ENCODE measurements around the gene IRX6.

Gene IRX6

GRCh38 chr16:55330781-55331647, 7.0 kb downstream of the IRX6 start:
- Histone ChIP-seq H3K9ac (no peak overlapping the region), H3K4me1 (ENCODE audit: low read depth, poor library complexity, severe bottlenecking) (no peaks in the 10 kb centered on the region), H2AFZ (ENCODE audit: low read depth) (no peak overlapping the region), H3K79me2 (ENCODE audit: insufficient read depth, low read depth) (no peaks in the 10 kb centered on the region), H3K4me2 (no peak overlapping the region), H4K20me1 (ENCODE audit: insufficient read depth) (no peaks in the 10 kb centered on the region), H3K27ac (no peak overlapping the region), H3K36me3 (ENCODE audit: insufficient read depth) (no peaks in the 10 kb centered on the region), H3K27me3 (ENCODE audit: insufficient read depth, low read depth) (no peaks in the 10 kb centered on the region), H3K4me3 (IDR thresholded peaks at IDR 0.05; ENCODE audit: insufficient read depth, low read depth, low read length) (no peak overlapping the region)
- TF ChIP-seq CTCF (conservative IDR thresholded peaks at IDR 0.05; ENCODE audit: low read depth, low read length): no peak

GRCh38 chr16:55331648-55332185, 7.7 kb downstream of the IRX6 start:
- Histone ChIP-seq H4K20me1 (ENCODE audit: insufficient read depth) (no peaks in the 10 kb centered on the region), H2AFZ (ENCODE audit: low read depth) (no peak overlapping the region), H3K4me1 (ENCODE audit: low read depth, poor library complexity, severe bottlenecking) (no peaks in the 10 kb centered on the region), H3K36me3 (ENCODE audit: insufficient read depth) (no peaks in the 10 kb centered on the region), H3K9ac (no peak overlapping the region), H3K4me2 (no peak overlapping the region), H3K4me3 (IDR thresholded peaks at IDR 0.05; ENCODE audit: insufficient read depth, low read depth, low read length) (no peak overlapping the region), H3K27ac (no peak overlapping the region), H3K79me2 (ENCODE audit: insufficient read depth, low read depth) (no peaks in the 10 kb centered on the region), H3K27me3 (ENCODE audit: insufficient read depth, low read depth) (no peaks in the 10 kb centered on the region)
- no peak for TF ChIP-seq CTCF (conservative IDR thresholded peaks at IDR 0.05; ENCODE audit: low read depth, low read length)

GRCh38 chr16:55333684-55334083, 9.7 kb downstream of the IRX6 start:
- Histone ChIP-seq H4K20me1 (ENCODE audit: insufficient read depth) (no peaks in the 10 kb centered on the region), H2AFZ (ENCODE audit: low read depth) (no peak overlapping the region), H3K27me3 (ENCODE audit: insufficient read depth, low read depth) (no peaks in the 10 kb centered on the region), H3K79me2 (ENCODE audit: insufficient read depth, low read depth) (no peaks in the 10 kb centered on the region), H3K9ac (no peak overlapping the region), H3K4me2 (no peak overlapping the region), H3K36me3 (ENCODE audit: insufficient read depth) (no peaks in the 10 kb centered on the region), H3K4me1 (ENCODE audit: low read depth, poor library complexity, severe bottlenecking) (no peaks in the 10 kb centered on the region), H3K4me3 (IDR thresholded peaks at IDR 0.05; ENCODE audit: insufficient read depth, low read depth, low read length) (no peak overlapping the region), H3K27ac (no peak overlapping the region)
- no peak for TF ChIP-seq CTCF (conservative IDR thresholded peaks at IDR 0.05; ENCODE audit: low read depth, low read length)

GRCh38 chr16:55338646-55339045, 14.6 kb downstream of the IRX6 start:
- no peaks in the 10 kb centered on the region for H3K4me1 ChIP-seq (ENCODE audit: low read depth, poor library complexity, severe bottlenecking)
- H3K27ac ChIP-seq: no peak overlapping the region
- no peak overlapping the region for H3K4me3 ChIP-seq (IDR thresholded peaks at IDR 0.05; ENCODE audit: insufficient read depth, low read depth, low read length)
- H3K36me3 ChIP-seq (ENCODE audit: insufficient read depth): no peaks in the 10 kb centered on the region
- no peak for TF ChIP-seq CTCF (conservative IDR thresholded peaks at IDR 0.05; ENCODE audit: low read depth, low read length)
- no peak overlapping the region for H3K4me2 ChIP-seq
- no peaks in the 10 kb centered on the region for H4K20me1 ChIP-seq (ENCODE audit: insufficient read depth)
- H3K79me2 ChIP-seq (ENCODE audit: insufficient read depth, low read depth): no peaks in the 10 kb centered on the region
- no peaks in the 10 kb centered on the region for H3K27me3 ChIP-seq (ENCODE audit: insufficient read depth, low read depth)
- no peak overlapping the region for H3K9ac ChIP-seq
- H2AFZ ChIP-seq (ENCODE audit: low read depth): no peak overlapping the region
